ENCODE data around the gene PTH1R. TPM values are rescaled to one million over a fixed set of nuclear protein-coding genes. Genes with fewer than 3 reads are reported as not detected.

The PTH1R gene
- total RNA-seq, 1 experiment from 2014 or later = 0.32 TPM

GRCh38 chr3:46829699-46830208 lies 47.8 kb upstream of the PTH1R start (continued):
- TF ChIP-seq CEBPB (IDR thresholded peaks at IDR 0.05; ENCODE audit: low read depth) (no peak), RAD21 (IDR thresholded peaks at IDR 0.05; ENCODE audit: low read depth) (no peak)

- Histone ChIP-seq H3K27ac (ENCODE audit: low read depth, low read length) (no peak overlapping the region), H3K9me2 (ENCODE audit: insufficient read depth) (no peaks in the 10 kb centered on the region), H3K79me2 (ENCODE audit: insufficient read depth, low read length) (no peaks in the 10 kb centered on the region), H3K4me1 (ENCODE audit: control insufficient read depth in 1 of 2, insufficient read depth in 2 of 2, low read length in 2 of 2) (no peaks in the 10 kb centered on the region), H3K4me3 (replicated peaks in 1 of 2; ENCODE audit: low read depth in 1 of 2, low read length in 2 of 2) (no peak overlapping the region), H3K27me3 (ENCODE audit: insufficient read depth, low read length) (no peaks in the 10 kb centered on the region), H3K4me2 (ENCODE audit: low read length) (no peak overlapping the region), H3K9ac (ENCODE audit: low read length) (no peak overlapping the region), H2AFZ (ENCODE audit: low read depth, low read length, poor library complexity, severe bottlenecking) (no peak overlapping the region), H3K9me3 (ENCODE audit: control insufficient read depth in 1 of 2, insufficient read depth in 1 of 2, low read depth in 1 of 2, low read length in 2 of 2) (no peaks in the 10 kb centered on the region), H4K20me1 (ENCODE audit: insufficient read depth) (no peaks in the 10 kb centered on the region), H3K36me3 (ENCODE audit: control insufficient read depth in 1 of 2, insufficient read depth in 2 of 2, low read length in 2 of 2) (no peaks in the 10 kb centered on the region)
- TF ChIP-seq FOSL1 (IDR thresholded peaks at IDR 0.05; ENCODE audit: low read depth) (no peak), SRF (IDR thresholded peaks at IDR 0.05; ENCODE audit: low read depth) (no peak), CBX3 (IDR thresholded peaks at IDR 0.05; ENCODE audit: low read depth) (no peak), JUND (IDR thresholded peaks at IDR 0.05) (no peak), YY1 (IDR thresholded peaks at IDR 0.05; ENCODE audit: extremely low read depth, insufficient replicate concordance, low read depth, low read length) (no peak), EZH2phosphoT487 (IDR thresholded peaks at IDR 0.05; ENCODE audit: borderline replicate concordance) (no peak), ZNF274 (IDR thresholded peaks at IDR 0.05; ENCODE audit: low read depth, low read length) (no peak), SP1 (IDR thresholded peaks at IDR 0.05; ENCODE audit: low read depth) (no peak), CEBPB (IDR thresholded peaks at IDR 0.05; ENCODE audit: low read depth) (no peak), ZBTB33 (IDR thresholded peaks at IDR 0.05; ENCODE audit: extremely low read depth, insufficient replicate concordance, low read length) (no peak), ZFX (IDR thresholded peaks at IDR 0.05) (no peak), SIN3A (IDR thresholded peaks at IDR 0.05; ENCODE audit: low read depth) (no peak), RAD21 (IDR thresholded peaks at IDR 0.05; ENCODE audit: low read depth) (no peak), CTCF (IDR thresholded peaks at IDR 0.05 in 2 of 3, conservative IDR thresholded peaks at IDR 0.05 in 1 of 3; ENCODE audit: borderline replicate concordance in 1 of 3, insufficient read depth in 1 of 3, low read depth in 2 of 3, low read length in 2 of 3) (no peak), ATF3 (IDR thresholded peaks at IDR 0.05) (no peak), REST (IDR thresholded peaks at IDR 0.05; ENCODE audit: low read depth) (no peak), TCF7L2 (IDR thresholded peaks at IDR 0.05; ENCODE audit: borderline replicate concordance, extremely low read depth, insufficient read depth, insufficient read length) (no peak), POLR2A (IDR thresholded peaks at IDR 0.05; ENCODE audit: borderline replicate concordance, extremely low read depth, insufficient read depth, insufficient read length) (no peak), EGR1 (IDR thresholded peaks at IDR 0.05; ENCODE audit: low read depth) (no peak)
- ChIA-PET RAD21 (ENCODE audit: low non-redundant PET in 1 of 2, low total read pairs in 2 of 2, uncharacterized antibody in 2 of 2, unreplicated experiment in 2 of 2) (no interaction called here), CTCF (no interaction called here), POLR2A (no interaction called here)
- intact Hi-C loops (cut with micrococcal nuclease) = no loop called here
- DNase-seq (ENCODE audit: low read depth, low spot score) (no peak), ATAC-seq (no peak)
- no TSS peak for BruUV-seq (replicated peaks)
Observed at GRCh38 chr3:46830801-46831200, 46.7 kb upstream of the PTH1R start.

All from HCT116 (cell line).